NCI-H460 (cell line): Measurements from ENCODE around the gene PRKCZ. TPM values are rescaled to one million over a fixed set of nuclear protein-coding genes. Genes with fewer than 3 reads are reported as not detected.
"Not testable (repeated sequence)": the region's sequence is repeated elsewhere in the genome, so short reads cannot be mapped to it uniquely, and the experiment has no call there.

Experiments
- DNase-seq: peaks from one replicate; pipeline ENCODE4 v3.0.0-alpha.2; 2016; ENCODE audit warnings: low read depth; ENCODE audit errors: extremely low read depth
- total RNA-seq: library from RNA; depleted of rRNA; stranded (reverse); fragments of >200 nt; shearing (Covaris generic); gene quantifications from 2 replicates; pipeline ENCODE4 v1.2.3, GENCODE V29; 2014

PRKCZ gene
- total RNA-seq, 1 experiment from 2014 or later: 5.4 TPM

DNA sequence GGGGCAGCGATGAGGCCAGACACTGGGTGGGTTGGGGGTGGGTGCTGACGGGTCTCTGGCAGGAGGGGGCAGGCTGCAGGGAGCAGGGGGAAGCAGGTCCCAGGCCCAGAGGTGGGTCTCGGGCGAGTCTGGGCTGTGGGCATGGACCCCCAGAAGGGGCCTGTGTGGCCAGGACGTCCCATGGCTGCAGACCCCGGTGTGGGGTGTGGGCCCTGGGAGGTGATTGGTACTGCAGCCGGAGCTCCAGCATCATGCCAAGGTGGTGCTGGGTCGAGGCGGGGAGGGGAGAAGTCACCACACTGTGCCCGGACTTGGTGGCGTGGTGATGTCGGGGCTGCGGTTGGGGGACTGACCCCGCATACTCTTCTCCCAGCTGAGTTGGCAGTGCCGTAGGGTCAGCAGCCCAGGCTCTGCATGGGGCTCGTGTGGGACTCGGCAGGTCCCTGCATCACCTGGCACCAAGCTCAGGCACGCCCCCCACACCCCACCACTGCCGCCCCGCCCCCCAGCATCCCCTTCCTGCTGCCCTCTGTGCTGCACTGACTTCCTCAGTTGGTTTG lies 31.2 kb downstream of the PRKCZ start:
- no peak for DNase-seq

DNA sequence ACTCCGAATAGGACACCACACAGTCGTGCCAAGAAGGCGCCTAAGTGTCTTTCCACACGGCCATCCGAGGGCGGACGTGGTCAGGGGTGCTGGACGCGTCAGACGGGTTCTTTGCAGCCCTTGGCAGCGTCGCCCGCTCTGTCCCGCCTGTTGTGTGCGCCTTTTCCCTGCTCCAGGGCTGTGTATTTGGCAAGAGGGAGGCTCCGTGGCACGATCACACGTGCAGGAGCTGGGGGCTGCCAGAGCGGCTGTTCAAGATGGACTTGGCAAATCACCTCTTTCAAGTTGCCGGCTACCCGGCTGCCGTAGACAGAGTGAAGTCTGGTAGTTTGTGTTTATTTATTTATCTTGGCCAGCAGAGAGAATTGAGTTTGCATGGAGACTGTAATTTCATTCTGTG lies 31.9 kb downstream of the PRKCZ start:
- no peak for DNase-seq

DNA sequence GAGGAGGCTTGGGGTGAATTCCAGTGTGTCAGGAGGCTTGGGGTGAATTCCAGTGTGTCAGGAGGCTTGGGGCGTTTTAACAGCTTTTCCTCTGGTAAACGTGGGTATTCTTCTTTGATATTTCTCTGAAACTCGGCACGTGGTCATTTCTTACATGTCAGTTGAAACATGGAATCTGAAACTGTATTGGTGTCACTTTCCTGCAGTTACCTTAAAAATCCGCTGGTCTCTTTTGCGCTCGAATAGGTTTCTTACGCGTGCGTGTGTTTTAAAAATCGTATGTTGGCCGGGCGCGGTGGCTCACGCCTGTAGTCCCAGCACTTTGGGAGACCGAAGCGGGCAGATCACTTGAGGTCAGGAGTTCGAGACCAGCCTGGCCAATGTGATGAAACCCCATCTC lies 33.5 kb downstream of the PRKCZ start:
- no peak for DNase-seq

DNA sequence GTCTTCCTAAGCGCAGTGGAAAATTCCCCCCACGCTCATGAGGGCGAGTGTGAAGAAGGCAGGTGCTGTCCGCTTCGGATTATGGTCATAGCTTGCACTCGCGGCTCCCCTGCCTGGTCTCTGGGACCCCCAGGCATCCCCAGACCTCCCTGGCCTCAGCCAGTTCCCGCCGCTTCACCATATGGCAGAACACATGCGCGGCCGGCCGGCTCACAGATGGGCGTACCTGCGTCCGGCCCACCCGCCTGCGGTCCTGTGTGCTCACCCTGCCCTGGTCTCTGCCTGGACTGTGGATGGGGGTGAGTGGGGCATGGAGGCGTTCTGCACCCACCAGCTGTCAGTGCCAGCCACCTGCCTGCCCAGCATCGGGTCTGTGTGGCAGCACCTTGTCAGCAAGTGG lies 34.1 kb downstream of the PRKCZ start:
- no peak for DNase-seq

DNA sequence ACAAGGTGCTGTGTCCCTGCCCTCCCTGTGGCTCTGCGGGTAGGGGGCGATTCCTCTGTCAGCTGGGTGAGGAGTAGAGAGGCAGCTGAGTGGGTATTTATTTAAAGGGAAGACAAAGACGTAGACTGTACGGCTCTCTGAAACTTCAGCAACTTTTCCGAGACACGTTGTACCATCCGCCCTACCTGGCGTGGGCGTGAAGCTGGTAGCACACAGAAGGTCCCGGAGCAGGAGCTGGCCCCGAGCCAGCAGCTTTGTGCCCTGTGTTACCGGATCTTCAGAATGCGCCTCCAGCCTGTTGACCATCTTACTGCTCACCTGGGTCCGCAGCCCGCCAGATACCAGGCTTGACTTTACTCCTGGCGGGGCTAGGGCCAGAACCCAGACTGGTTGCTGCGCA lies 34.9 kb downstream of the PRKCZ start:
- no peak for DNase-seq

DNA sequence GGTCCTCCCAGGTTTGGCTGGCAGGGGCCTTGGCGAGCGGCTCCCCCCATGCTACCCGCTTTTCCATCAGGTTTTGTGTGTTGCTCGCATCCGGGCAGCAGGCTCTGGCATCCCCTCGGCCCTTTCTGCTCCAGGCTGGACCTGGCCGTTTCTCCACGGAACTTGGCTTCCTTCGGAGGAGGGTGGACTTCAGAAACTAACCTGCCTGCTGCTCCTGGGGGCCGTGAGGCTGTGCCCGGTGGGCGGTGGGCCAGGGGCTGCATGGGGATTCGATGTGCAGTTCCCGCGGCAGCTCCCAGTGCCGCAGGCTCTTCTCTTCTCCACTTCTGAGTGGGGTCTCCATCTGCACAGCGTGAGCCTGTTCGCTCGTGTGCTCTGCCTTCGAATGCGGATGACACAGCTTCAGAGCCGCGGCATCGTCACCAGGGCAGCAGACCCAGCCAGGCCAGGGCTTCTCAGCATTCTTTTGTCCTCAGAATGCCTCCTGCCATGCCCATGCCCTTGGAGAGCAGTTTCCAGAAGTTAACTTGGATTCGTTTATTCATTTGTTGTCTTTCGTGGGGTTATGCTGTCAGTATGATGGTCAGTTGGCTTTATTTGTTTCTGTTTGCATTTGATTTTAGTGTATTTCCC lies 36.4 kb downstream of the PRKCZ start:
- DNase-seq: no peak

DNA sequence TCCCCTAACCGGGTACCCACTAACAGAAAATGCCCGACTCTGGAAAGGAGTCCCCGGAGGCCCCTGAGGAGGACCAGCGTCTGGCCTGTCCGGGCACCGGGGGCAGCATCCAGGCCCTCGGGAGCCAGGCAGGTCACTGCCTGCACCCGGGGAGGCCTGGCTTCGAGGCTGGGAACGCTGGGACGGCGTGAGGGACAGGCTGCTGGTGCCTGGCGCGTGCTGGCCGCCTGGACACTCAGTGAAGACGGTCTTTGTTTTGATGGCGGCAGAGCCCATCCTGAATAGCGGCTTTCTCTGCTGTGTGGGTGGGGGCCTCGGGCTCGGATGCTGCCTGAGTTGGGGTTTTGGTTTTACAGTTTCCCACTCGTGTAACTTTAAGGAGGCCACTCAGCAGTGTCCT lies 37.6 kb downstream of the PRKCZ start:
- DNase-seq: no peak

DNA sequence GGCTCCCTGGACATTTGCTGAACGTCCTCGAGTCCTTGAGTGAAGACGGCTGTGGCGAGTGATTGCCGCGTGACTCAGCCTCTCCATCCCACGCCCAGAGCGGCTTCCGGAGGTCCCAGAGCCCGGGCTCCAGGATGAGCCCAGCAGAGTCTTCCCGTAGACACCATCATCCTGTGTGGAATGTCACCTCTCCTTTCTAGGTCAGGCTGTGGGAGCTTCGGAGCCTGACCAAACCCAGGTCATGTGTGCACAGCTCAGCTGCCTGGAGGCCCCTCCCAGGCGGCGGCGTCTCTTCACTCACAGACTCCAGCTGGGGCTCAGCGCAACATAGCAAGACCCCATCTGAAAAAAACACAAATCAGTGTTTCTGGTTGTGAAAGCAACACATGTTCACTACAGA lies 38.2 kb downstream of the PRKCZ start:
- DNase-seq: no peak

DNA sequence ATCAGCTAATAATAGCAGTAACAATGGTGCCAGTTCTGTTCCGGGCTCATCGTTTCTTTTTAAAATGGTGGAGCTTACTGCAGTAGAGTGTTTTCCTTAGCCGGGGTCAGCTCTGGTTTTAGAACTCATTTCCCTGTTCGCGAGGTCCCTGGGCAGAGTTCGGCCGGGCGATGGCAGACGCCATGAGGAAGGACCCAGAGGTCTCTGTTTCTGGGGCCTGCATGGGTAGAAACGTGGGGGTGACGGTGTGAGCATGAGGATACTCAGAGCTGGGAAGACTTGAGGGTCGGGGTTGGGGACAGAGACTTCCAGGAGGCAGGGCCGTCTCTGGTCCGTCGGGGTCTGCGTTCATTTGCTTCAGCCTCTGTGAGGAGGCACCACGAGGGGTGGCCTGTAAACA lies 38.8 kb downstream of the PRKCZ start:
- no peak for DNase-seq

DNA sequence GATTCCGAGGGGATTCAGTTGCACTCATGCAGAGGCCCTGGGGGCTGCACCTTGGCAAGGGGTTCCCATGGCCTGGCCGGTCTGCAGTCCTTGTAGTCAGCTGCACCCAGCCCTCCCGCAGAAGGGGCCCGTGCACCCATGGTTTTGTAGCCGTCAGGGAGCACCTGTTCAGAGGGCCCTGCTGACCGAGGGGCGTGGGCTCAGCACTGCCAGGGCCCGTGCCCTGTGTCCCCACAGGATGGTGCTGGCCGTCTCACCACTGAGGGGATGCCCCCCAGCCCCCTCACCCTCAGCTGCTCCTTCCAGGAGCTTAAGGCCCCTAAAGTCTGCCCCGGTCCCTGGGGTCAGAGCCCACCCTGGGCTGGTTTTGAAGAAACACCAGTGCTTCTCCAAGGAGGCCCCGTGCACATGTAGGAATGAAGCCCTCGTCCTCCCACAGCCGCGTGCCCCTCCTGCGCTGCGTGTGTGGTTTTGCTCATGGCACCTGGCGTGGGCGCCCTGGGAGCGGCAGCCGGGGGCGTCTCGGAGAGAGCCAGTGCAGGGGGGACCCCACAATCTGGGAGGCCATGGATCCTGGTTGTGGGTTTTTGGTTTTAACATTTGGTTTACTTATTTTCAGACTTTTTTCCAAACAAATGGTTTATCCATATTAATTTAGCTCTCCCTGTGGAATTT lies 40.1 kb downstream of the PRKCZ start:
- DNase-seq: no peak

DNA sequence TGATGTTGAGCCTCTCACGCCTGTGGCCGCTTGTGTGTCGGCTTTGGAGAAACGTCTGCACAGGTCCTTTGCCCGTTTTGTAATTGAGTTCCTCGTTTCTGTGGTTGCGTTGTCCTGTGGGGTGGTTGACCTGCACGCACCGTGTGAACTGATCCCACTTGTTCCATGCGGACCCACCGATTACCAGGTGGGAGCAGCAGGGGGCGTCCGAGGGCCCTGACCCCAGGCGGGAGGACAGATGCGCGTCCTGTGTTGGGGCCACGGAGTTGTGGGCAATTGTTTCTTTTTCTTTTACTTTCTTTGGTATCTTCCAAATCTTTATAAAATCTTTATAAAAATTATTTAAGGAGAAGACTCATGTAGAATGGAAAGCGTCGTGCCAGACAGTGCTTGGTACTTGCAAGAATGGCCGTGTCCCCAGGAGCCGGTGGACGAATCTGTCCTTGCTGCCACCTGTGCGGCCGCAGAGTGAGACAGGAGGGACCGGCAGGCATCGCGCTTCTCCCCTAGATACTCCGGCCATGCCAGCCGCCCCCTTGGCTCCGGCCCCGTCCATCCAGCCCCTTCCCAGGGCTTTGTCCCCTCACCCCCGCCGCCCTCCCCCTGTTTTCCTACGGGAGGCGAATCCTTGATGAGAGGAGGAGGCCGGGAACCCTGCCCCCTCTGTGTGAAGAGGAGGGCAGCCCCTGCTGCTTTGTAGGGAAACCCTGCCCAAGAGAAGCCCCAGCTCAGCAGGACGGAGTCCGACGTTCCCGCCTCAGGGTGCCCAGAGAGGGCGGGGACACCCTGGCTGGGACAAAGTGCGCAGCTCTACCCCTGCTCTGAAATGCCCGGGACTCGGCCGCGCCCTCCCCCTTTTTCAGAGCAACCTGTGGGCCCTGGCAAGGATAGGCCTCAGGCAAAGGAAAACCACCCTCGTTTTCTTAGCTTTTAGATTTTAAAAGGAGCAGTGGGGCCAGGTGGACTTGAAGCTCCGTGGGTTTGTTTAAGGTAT lies 41.7 kb downstream of the PRKCZ start:
- DNase-seq: no peak

DNA sequence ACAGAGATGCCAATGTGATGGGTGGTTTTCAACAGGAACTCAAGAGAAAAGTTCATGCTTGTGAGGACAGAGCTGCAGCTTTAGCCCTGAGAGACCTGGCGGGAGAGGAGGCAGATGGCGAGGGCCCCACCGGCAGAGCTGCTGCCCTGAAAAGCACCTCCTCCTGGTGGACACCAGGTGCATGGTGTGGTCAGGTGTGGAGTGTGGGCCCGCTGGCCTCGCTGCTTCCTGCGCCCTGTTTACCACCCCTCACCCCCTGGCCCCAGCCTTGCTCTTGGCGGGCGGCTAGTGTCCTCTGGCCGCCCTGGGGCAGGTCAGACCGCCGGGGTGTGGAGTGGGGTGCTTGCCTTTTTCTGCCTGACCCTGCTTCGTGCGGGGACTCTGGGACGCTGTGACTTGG lies 42.8 kb downstream of the PRKCZ start:
- DNase-seq: no peak

DNA sequence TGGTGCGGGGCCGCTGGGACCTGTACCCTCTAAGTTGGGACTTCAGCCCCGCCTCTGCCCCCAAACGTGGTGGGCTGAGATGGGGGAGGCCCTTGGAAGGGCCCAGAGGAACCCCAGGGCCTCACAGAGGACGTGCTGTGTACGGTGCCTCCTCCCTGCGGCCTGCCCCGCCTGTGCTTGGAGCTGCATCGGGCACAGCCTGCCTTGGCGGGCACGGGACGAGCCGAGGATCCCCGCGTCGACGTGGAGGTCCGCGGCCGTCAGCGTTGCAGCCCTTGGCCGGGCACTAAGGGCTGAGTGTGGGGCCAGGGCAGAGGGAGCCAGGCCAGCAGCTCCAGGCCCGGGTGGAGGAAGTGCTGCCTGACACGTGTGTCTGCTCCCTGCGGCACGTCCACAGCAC lies 43.4 kb downstream of the PRKCZ start:
- DNase-seq: no peak

DNA sequence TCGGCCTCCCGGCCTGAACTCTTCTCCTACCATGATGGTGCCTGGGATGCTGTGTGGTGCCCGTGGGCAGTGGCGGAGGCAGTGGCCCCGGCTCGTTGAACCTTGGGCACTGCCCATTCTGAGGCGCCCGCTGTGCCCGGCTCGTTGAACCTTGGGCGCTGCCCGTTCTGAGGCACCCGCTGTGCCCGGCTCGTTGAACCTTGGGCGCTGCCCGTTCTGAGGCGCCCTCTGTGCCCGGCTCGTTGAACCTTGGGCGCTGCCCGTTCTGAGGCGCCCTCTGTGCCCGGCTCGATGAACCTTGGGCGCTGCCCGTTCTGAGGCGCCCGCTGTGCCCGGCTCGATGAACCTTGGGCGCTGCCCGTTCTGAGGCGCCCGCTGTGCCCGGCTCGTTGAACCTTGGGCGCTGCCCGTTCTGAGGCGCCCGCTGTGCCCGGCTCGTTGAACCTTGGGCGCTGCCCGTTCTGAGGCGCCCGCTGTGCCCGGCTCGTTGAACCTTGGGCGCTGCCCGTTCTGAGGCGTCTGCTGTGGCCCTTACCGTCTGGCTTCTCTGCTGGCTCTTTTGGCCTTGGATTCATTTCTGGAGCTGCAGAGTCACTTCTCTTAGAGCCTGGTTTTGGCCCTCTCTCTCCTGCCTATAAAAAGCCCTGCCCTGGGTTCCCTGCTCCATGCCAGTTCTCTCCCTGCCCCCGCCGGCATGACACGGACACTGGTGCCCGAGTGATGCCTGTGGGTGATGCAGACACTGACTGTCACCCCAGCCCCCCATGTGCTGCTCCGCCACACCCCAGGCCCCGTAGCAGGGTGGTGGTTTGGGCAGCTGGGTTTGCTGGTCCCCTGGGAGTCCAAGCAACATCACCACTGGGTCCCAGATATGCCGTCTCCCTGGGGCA lies 44.3 kb downstream of the PRKCZ start:
- not testable (repeated sequence) for DNase-seq

DNA sequence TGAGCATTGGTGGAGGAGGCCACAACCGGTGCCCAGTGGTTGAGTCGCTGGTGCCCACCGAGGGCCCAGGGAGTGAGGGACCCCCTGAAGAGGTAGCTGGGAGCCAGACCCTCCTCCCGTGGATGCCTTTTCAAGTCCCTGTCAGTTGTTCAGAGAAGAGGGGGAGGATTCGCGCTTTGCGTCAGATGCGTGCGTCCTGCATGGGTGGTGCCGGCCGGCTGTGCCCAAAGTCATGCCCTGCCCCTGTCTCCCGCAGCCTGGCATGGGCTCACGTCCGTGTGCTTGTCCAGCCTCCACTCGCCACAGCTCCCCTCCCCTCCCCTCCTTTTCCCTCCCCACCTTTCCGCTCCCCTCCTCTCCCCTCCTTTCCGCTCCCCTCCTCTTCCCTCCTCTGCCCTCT lies 45.2 kb downstream of the PRKCZ start:
- no peak for DNase-seq

DNA sequence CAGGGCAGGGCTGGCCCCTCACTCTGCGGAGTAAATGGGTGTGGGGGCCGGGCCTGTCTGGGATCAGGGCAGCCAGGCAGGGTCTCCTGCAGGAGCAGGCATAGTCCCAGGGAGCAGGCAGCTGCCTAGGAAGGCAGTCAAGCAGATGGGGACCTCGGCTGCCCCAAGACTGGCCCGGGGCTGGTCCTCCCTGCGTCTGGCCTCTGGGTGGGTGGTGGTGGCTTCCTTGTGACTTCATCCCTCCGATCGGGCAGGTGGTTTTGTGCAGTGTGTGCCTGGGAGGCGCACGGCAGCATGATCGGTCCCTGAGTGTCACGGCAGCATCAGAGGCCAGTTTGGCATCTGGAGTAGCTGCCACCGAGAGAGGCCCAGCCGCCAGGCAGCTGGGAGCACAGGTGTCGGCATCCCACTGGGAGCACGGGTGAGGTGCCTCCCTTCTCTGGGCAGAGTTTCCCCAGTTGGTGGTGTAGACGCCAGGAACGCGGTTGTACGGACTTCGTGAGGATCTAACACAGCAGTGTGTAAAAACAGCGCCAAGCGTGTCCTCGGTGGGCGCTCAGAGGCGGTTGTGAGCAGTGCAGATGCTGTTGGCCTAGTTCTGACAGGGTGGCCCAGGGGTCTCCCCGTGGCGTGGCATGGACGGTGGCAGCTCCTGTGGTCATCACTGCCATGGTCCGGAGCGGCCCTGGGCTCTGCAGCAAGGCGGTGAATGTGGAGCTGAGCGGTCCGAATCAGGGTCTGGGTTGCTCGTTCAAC lies 45.9 kb downstream of the PRKCZ start:
- no peak for DNase-seq

DNA sequence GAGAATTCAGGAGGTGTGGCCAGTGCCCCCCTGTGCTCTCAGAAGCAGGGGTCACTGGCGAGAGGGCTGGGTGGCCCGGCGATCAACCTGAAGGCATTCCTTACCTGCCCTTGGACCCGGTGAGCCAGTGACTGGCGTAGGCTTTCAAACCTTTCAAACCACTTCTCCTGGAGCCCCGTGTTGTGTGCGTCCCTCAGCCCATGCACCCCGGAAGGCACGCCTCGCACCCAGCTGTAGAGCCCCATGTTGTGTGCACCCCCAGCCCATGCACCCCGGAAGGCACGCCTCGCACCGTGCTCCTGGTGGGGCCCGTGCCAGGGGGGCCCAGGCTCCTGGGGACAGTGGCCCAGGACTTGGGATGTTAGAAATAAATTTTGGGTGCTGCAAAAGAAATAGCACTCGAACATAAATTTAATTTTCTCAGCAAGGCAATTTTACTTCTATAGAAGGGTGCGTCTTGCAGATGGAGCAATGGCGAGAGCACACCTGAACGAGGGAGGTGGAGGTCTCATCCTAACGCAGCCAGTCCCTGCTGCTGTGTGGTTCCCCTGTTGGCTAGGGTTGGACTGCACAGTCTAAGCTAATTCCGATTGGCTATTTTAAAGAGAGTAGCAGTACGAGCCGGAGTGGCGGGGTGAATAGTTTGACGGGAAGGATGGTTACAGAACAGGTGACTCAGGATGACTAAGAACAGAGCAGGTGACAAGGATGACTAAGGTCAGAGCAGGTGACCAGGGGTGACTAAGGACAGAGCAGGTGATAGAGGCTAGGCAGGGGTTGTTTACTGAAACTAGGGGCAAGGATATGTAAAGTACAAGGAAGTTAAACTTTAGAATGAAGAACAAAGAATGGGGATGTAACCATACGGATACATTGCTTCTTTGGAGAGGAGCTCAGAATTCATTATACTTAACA lies 47.4 kb downstream of the PRKCZ start:
- DNase-seq: no peak

DNA sequence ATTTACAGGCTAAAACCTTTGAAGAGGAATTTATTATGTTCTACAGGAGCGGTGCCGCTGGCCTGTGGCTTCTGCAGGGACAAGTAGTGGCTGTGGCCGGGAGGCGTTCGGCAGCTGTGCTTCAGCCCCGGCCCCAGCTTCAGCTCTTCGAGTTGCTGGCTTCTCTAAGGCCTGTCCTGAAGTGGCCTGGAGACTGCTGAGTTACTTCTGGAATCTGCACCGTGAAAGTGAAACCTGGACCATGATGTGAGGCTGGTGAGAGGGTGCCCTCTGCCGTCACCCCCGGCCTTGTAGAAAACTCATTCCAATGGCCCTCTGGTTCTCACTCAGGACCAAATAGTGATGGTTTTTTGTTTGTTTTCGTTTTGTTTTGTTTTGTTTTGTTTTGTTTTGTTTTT lies 48.1 kb downstream of the PRKCZ start:
- DNase-seq: no peak
